RPMI7951 (cell line): ENCODE results near the gene CACNA2D1. TPM values are rescaled to one million over a fixed set of nuclear protein-coding genes. Genes with fewer than 3 reads are reported as not detected.
"Not testable (repeated sequence)": the region's sequence is repeated elsewhere in the genome, so short reads cannot be mapped to it uniquely, and the experiment has no call there.

Source experiments
- DNase-seq: peaks from one replicate; pipeline ENCODE4 v3.0.0-alpha.2; 2012; ENCODE audit warnings: low read depth
- total RNA-seq: library from RNA; depleted of rRNA; stranded (reverse); fragments of >200 nt; shearing (Covaris generic); gene quantifications from 2 replicates; pipeline ENCODE4 v1.2.3, GENCODE V29; 2014

Gene CACNA2D1
- total RNA-seq, 1 experiment from 2014 or later, result 9.3 TPM

- no peak for DNase-seq
Measured at GRCh38 chr7:82434275-82435022, 9.1 kb downstream of the CACNA2D1 start.

GRCh38 chr7:82433507-82433906 lies 10.1 kb downstream of the CACNA2D1 start:
- no peak for DNase-seq

- not testable (repeated sequence) for DNase-seq
Measured at GRCh38 chr7:82432743-82433142, 10.8 kb downstream of the CACNA2D1 start.

GRCh38 chr7:82430500-82431465 lies 12.8 kb downstream of the CACNA2D1 start:
- no peak for DNase-seq

- DNase-seq, result no peak
Measured at GRCh38 chr7:82429408-82429807, 14.2 kb downstream of the CACNA2D1 start.

- peak; percentile 32 for DNase-seq
Measured at GRCh38 chr7:82428186-82428961, 15.2 kb downstream of the CACNA2D1 start.

GRCh38 chr7:82423446-82423845 lies 20.1 kb downstream of the CACNA2D1 start:
- no peak for DNase-seq

GRCh38 chr7:82419200-82419599 lies 24.4 kb downstream of the CACNA2D1 start:
- DNase-seq, result no peak

GRCh38 chr7:82417898-82418297 lies 25.7 kb downstream of the CACNA2D1 start:
- DNase-seq, result no peak

- no peak for DNase-seq
Measured at GRCh38 chr7:82416402-82416801, 27.2 kb downstream of the CACNA2D1 start.

- DNase-seq, result no peak
Measured at GRCh38 chr7:82414389-82414788, 29.2 kb downstream of the CACNA2D1 start.

GRCh38 chr7:82413237-82413636 lies 30.3 kb downstream of the CACNA2D1 start:
- DNase-seq, result no peak

GRCh38 chr7:82411732-82412131 lies 31.8 kb downstream of the CACNA2D1 start:
- DNase-seq, result no peak

GRCh38 chr7:82410461-82410860 lies 33.1 kb downstream of the CACNA2D1 start:
- no peak for DNase-seq

- no peak for DNase-seq
Measured at GRCh38 chr7:82406937-82407336, 36.6 kb downstream of the CACNA2D1 start.

GRCh38 chr7:82405301-82405700 lies 38.3 kb downstream of the CACNA2D1 start:
- no peak for DNase-seq

- no peak for DNase-seq
Measured at GRCh38 chr7:82404652-82405051, 38.9 kb downstream of the CACNA2D1 start.

GRCh38 chr7:82404094-82404493 lies 39.5 kb downstream of the CACNA2D1 start:
- no peak for DNase-seq

- DNase-seq, result no peak
Measured at GRCh38 chr7:82397879-82398524, 45.6 kb downstream of the CACNA2D1 start.

GRCh38 chr7:82396343-82396742 lies 47.2 kb downstream of the CACNA2D1 start:
- DNase-seq, result no peak

- no peak for DNase-seq
Measured at GRCh38 chr7:82395147-82395546, 48.4 kb downstream of the CACNA2D1 start.
